Heart left ventricle (tissue), 13 donors: ENCODE data around the gene ZNF497.

Experiments used
- POLR2A ChIP-seq, 2 donors: fragments of 450-650 bp; IDR thresholded peaks; one replicate each; pipeline ENCODE4 v1.6.1; 2017; ENCODE audit warnings: antibody characterized with exemption in 2 of 2, mild to moderate bottlenecking in 2 of 2, moderate library complexity in 2 of 2
- TF ChIP-seq, protein P1 (sequence below), 12 donors: fragments of 200-600 bp; sonication (generic) in 4 of 12; IDR thresholded peaks; one replicate each; pipeline versions ENCODE4 v1.5.0 to v1.8.0; 2018 to 2022; ENCODE audit warnings: antibody characterized with exemption in 12 of 12, mild to moderate bottlenecking in 5 of 12
- donor health status: ischemic (EF 13 %, LVEDD 7.1; RV severe dilation, severe dysfunction).
- donor health status: DM: no; HTN: yes; CAD: no.
- donor health status: DM: no; HTN: no; CAD: no.
- donor health status: ischemic (EF 25% LVEDD 6.9; RV normal size, moderate dysfunction).
- donor health status: ischemic (EF 25% LVEDD 5.7; RV mildly dilated, moderate dysfunction).
- donor health status: ischemic (EF 35%, LVEDD 5.7; RV mildly dilated, moderate dysfunction).
- donor health status: nonischemic (EF 11% LVEDD 7.7; RV severe dilation, severe dysfunction).
- donor health status: DM: yes; HTN: yes; CAD: no.
- donor health status: PGD.
- donor health status: ischemic (EF 29% LVEDD 5.4; RV normal size, mild dysfunction).
- donor health status: nonischemic (EF 23%, LVEDD 6.1; RV moderate dilation, normal function).

DNA sequence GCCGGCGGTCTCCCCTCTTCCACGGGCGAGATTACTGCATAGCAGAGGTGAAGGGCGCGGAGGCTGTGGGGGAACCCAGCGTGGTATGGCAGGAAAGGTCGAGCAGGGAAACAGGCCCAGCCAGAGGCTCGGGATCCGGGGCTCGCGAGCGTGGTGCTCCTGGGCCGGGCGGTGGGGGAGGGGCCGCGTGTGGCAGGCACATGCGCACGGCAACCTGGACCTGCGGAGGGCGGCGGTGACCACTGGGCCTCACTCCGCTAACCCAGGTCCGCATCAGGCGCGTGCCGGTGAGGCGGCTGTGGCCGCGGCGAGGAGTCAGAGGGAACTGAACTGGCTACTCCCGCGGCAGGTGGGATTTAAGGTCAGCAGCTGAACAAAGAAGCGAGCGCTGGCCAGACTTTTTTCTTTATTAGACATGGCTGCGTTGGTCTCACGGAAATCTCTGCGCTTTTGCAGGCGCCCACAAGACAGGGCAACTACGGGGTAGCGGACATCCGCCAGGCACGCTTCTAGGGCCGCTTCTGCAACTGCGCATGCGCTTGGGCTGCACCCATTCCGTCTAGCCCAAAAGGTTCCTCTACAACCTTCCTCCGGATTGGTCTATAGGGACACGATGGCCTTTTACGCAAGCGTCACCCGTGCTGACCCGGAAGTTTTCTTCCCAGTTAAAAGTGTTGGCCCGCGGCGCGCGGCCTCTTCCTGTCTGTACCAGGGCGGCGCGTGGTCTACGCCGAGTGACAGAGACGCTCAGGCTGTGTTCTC lies 24.2 kb upstream of the ZNF497 start, which contains the start of gene RPS5:
- TF ChIP-seq, protein P1, sequence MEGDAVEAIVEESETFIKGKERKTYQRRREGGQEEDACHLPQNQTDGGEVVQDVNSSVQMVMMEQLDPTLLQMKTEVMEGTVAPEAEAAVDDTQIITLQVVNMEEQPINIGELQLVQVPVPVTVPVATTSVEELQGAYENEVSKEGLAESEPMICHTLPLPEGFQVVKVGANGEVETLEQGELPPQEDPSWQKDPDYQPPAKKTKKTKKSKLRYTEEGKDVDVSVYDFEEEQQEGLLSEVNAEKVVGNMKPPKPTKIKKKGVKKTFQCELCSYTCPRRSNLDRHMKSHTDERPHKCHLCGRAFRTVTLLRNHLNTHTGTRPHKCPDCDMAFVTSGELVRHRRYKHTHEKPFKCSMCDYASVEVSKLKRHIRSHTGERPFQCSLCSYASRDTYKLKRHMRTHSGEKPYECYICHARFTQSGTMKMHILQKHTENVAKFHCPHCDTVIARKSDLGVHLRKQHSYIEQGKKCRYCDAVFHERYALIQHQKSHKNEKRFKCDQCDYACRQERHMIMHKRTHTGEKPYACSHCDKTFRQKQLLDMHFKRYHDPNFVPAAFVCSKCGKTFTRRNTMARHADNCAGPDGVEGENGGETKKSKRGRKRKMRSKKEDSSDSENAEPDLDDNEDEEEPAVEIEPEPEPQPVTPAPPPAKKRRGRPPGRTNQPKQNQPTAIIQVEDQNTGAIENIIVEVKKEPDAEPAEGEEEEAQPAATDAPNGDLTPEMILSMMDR (IDR thresholded peaks at IDR 0.05): no peak
- peak in 1 of 2 donors; percentile 67 for TF ChIP-seq POLR2A (IDR thresholded peaks at IDR 0.05)
